Endothelial cell of umbilical vein (primary cell): ENCODE measurements around the gene P4HA3. TPM values are rescaled to one million over a fixed set of nuclear protein-coding genes. Genes with fewer than 3 reads are reported as not detected.

Experiments
- BruUV-seq: library from RNA; stranded (reverse); fragments of 400-500 nt; replicated peaks from 2 replicates; lab custom pipeline; 2021; lab: Mats Ljungman, UMichigan
- CTCF ChIA-PET: fragments of 300-600, 350-600 bp; sonication (Branson Sonifier 250); formaldehyde crosslinking; loops from one replicate; lab custom pipeline; 2021; ENCODE audit warnings: antibody characterized with exemption, inconsistent platforms; lab: Charles Lee
- POLR2A ChIA-PET: fragments of 300-600, 350-600 bp; sonication (Branson Sonifier 250); formaldehyde crosslinking; loops from one replicate; lab custom pipeline; 2021; ENCODE audit warnings: antibody characterized with exemption, inconsistent platforms; lab: Charles Lee
- DNase-seq: peaks from one replicate; pipeline ENCODE4 v3.0.0-alpha.2; 2011; ENCODE audit warnings: low read depth, low spot score
- FAIRE-seq: peaks from 2 replicates; lab custom pipeline; 2011; peaks lifted over from hg19 to GRCh38; lab: Jason Lieb, UNC
- H2AFZ ChIP-seq: 2 replicates; pipeline ENCODE4 v1.6.0; 2012; ENCODE audit warnings: low read depth, low read length, control low read depth, inconsistent platforms
- H3K27ac ChIP-seq: 2 replicates; pipeline ENCODE4 v1.5.1; 2011; ENCODE audit warnings: low read depth, mild to moderate bottlenecking, control low read depth, low read length, moderate library complexity; ENCODE audit not compliant: insufficient read depth
- H3K27me3 ChIP-seq, 2 experiments: 2 replicates each; pipeline versions ENCODE4 v1.6.0 to v1.6.1; 2011; ENCODE audit warnings: low read length in 2 of 2, mixed read lengths in 1 of 2; ENCODE audit not compliant: control insufficient read depth in 2 of 2, insufficient read depth in 2 of 2
- H3K36me3 ChIP-seq, 2 experiments: 2 replicates in 1 of 2; 3 replicates in 1 of 2; pipeline ENCODE4 v1.5.1; 2011; ENCODE audit warnings: low read length in 2 of 2, mild to moderate bottlenecking in 1 of 2, moderate library complexity in 1 of 2; ENCODE audit not compliant: control insufficient read depth in 2 of 2, insufficient read depth in 2 of 2; ENCODE audit errors: extremely low read depth in 1 of 2
- H3K4me1 ChIP-seq: 3 replicates; pipeline ENCODE4 v1.5.1; 2011; ENCODE audit warnings: mild to moderate bottlenecking, low read length; ENCODE audit not compliant: control insufficient read depth, insufficient read depth; ENCODE audit errors: extremely low read depth
- H3K4me2 ChIP-seq: 2 replicates; pipeline ENCODE4 v1.6.1; 2011; ENCODE audit warnings: low read length, control low read depth, mixed read lengths; ENCODE audit not compliant: insufficient read depth
- H3K4me3 ChIP-seq, 3 experiments: fragments of 200-600 bp in 1 of 3; sonication (generic), shearing (Covaris generic) in 1 of 3; replicated peaks in 1 of 3; 2 replicates each; pipeline ENCODE4 v1.5.1; 2011 to 2016; ENCODE audit warnings: control low read depth in 3 of 3, low read length in 3 of 3, mild to moderate bottlenecking in 2 of 3, inconsistent platforms in 1 of 3, low read depth in 1 of 3, moderate library complexity in 1 of 3; ENCODE audit not compliant: insufficient read depth in 1 of 3
- H3K79me2 ChIP-seq: 2 replicates; pipeline ENCODE4 v1.6.0; 2012; ENCODE audit warnings: low read length, inconsistent platforms; ENCODE audit not compliant: control insufficient read depth, insufficient read depth
- H3K9ac ChIP-seq: replicated peaks from 2 replicates; pipeline ENCODE3; 2011; ENCODE audit warnings: low read length, control low read depth; ENCODE audit not compliant: insufficient read depth; ENCODE audit errors: extremely low read depth
- H3K9me1 ChIP-seq: replicated peaks from 3 replicates; pipeline ENCODE4 v1.6.0; 2011; ENCODE audit warnings: mild to moderate bottlenecking, low read length; ENCODE audit not compliant: control insufficient read depth, insufficient read depth; ENCODE audit errors: extremely low read depth
- H3K9me3 ChIP-seq: replicated peaks from 2 replicates; pipeline ENCODE4 v1.5.1; 2012; ENCODE audit warnings: low read length, inconsistent platforms; ENCODE audit not compliant: control insufficient read depth, insufficient read depth
- H4K20me1 ChIP-seq: replicated peaks from 2 replicates; pipeline ENCODE3; 2011; ENCODE audit warnings: mild to moderate bottlenecking, low read length; ENCODE audit not compliant: control insufficient read depth, insufficient read depth; ENCODE audit errors: extremely low read depth
- EZH2 ChIP-seq: IDR thresholded peaks from 2 replicates; pipeline ENCODE4 v1.6.1; 2012; ENCODE audit warnings: borderline replicate concordance, low read depth, mild to moderate bottlenecking, moderate library complexity, low read length, inconsistent platforms; ENCODE audit not compliant: severe bottlenecking
- FOS ChIP-seq: IDR thresholded peaks from 2 replicates; pipeline ENCODE4 v1.6.1; 2011; ENCODE audit warnings: mild to moderate bottlenecking, low read length, moderate library complexity, borderline replicate concordance; ENCODE audit not compliant: insufficient read depth
- GATA2 ChIP-seq: IDR thresholded peaks from 2 replicates; pipeline ENCODE4 v1.7.0; 2011; ENCODE audit warnings: low read depth, mild to moderate bottlenecking, moderate library complexity, mixed read lengths, low read length; ENCODE audit not compliant: insufficient read length, insufficient read depth
- JUN ChIP-seq: IDR thresholded peaks from 2 replicates; pipeline ENCODE4 v1.6.1; 2011; ENCODE audit warnings: borderline replicate concordance, low read depth; ENCODE audit not compliant: insufficient read length, insufficient read depth
- MYC ChIP-seq: IDR thresholded peaks from one replicate; pipeline ENCODE4 v1.6.1; 2011; ENCODE audit warnings: mild to moderate bottlenecking, low read depth, low read length
- POLR2A ChIP-seq: IDR thresholded peaks from 2 replicates; pipeline ENCODE4 v1.6.1; 2012; ENCODE audit warnings: low read depth, mild to moderate bottlenecking, control low read depth, low read length
- POLR2AphosphoS5 ChIP-seq: IDR thresholded peaks from 2 replicates; pipeline ENCODE4 v1.6.1; 2012; ENCODE audit warnings: low read depth, mild to moderate bottlenecking, control low read depth, low read length, moderate library complexity; ENCODE audit not compliant: insufficient read depth
- dilution Hi-C: fragments of 300-500 bp; cut with MboI; formaldehyde crosslinking; loops from one replicate; pipeline ENCODE4 v1.15.0; 2019; ENCODE audit warnings: low sequenced_read_pairs; ENCODE audit not compliant: extremely low pct_ligation_motif_present
- intact Hi-C: fragments of 100-400 bp; cut with micrococcal nuclease; formaldehyde crosslinking; loops from one replicate; pipeline ENCODE4 v1.10.0; 2022
- polyA plus RNA-seq, 4 experiments: library from polyadenylated mRNA; depleted of rRNA in 3 of 4; stranded (reverse) in 3 of 4; unstranded in 1 of 4; fragments of >200 nt; gene quantifications; 2 replicates each; pipeline versions ENCODE4 v1.2.1 to v1.2.3, GENCODE V29; 2011 to 2012; ENCODE audit warnings: missing spikeins in 1 of 4
- total RNA-seq: library from RNA; stranded (reverse); gene quantifications from 2 replicates; pipeline ENCODE4 v1.2.3, GENCODE V29; 2021
- TF ChIP-seq, protein P1 (sequence below): IDR thresholded peaks from 2 replicates; pipeline ENCODE4 v1.6.1; 2011; ENCODE audit not compliant: insufficient read depth, insufficient read length
- TF ChIP-seq, protein P2 (sequence below), 2 donors: IDR thresholded peaks; 1 replicate in 1 of 2; 2 replicates in 1 of 2; pipeline ENCODE4 v1.5.1; 2011; ENCODE audit warnings: low read length in 2 of 2, mild to moderate bottlenecking in 2 of 2, moderate library complexity in 2 of 2, control low read depth in 1 of 2, inconsistent platforms in 1 of 2, low read depth in 1 of 2; ENCODE audit not compliant: insufficient read depth in 1 of 2; ENCODE audit errors: extremely low read depth in 1 of 2

P4HA3 gene
- total and polyA plus RNA-seq, 2 donors (not counting 3 experiments of a cell fraction or from before 2014, with no cell fraction given) = 26.9 to 40.0 TPM

DNA sequence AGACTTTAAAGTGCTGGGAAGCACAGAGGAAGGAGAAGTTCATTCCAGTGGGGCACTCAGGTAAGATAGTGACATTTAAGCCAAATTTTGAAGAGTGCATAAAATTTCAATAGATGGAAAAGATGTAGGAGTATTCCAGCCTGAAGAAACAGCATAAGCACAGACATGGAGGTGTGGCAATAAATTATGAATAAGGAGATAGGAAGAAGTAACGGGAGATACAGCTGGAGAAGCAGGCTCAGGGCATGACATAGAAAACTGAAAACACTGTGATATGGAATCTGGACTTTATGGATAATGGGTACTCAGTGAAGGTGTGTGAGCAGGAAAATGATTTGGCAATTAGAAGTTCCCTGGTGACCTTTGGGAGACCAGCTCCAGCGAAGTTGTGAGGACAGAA lies 33.3 kb downstream of the P4HA3 start:
- no TSS peak for BruUV-seq
- no peak overlapping the region for H3K9ac ChIP-seq
- no peak overlapping the region for H3K4me3 ChIP-seq
- dilution Hi-C loops = no loop called here
- no peaks in the 10 kb centered on the region for H3K9me1 ChIP-seq
- no peaks in the 10 kb centered on the region for H3K9me3 ChIP-seq
- H3K27me3 ChIP-seq = no peaks in the 10 kb centered on the region
- H3K4me2 ChIP-seq = no peak overlapping the region
- TF ChIP-seq, protein P1, sequence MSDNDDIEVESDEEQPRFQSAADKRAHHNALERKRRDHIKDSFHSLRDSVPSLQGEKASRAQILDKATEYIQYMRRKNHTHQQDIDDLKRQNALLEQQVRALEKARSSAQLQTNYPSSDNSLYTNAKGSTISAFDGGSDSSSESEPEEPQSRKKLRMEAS = no peak
- TF ChIP-seq MYC (no peak), JUN (no peak), EZH2 (no peak), POLR2AphosphoS5 (no peak), POLR2A (no peak), FOS (no peak), GATA2 (no peak)
- TF ChIP-seq, protein P2, sequence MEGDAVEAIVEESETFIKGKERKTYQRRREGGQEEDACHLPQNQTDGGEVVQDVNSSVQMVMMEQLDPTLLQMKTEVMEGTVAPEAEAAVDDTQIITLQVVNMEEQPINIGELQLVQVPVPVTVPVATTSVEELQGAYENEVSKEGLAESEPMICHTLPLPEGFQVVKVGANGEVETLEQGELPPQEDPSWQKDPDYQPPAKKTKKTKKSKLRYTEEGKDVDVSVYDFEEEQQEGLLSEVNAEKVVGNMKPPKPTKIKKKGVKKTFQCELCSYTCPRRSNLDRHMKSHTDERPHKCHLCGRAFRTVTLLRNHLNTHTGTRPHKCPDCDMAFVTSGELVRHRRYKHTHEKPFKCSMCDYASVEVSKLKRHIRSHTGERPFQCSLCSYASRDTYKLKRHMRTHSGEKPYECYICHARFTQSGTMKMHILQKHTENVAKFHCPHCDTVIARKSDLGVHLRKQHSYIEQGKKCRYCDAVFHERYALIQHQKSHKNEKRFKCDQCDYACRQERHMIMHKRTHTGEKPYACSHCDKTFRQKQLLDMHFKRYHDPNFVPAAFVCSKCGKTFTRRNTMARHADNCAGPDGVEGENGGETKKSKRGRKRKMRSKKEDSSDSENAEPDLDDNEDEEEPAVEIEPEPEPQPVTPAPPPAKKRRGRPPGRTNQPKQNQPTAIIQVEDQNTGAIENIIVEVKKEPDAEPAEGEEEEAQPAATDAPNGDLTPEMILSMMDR (IDR thresholded peaks at IDR 0.05; ENCODE audit: extremely low read depth in 1 of 2, insufficient read depth in 1 of 2, low read depth in 1 of 2, low read length in 2 of 2) = no peak
- POLR2A ChIA-PET = no interaction called here
- H3K36me3 ChIP-seq = peaks cover 0 to 3% of the 10 kb centered on the region in 2 experiments
- no peak overlapping the region for H3K27ac ChIP-seq
- intact Hi-C loops = no loop called here
- FAIRE-seq (no peak), DNase-seq (no peak)
- no peaks in the 10 kb centered on the region for H4K20me1 ChIP-seq
- H3K4me1 ChIP-seq = no peaks in the 10 kb centered on the region
- H2AFZ ChIP-seq = no peak overlapping the region
- no peaks in the 10 kb centered on the region for H3K79me2 ChIP-seq
- CTCF ChIA-PET = interaction anchor here (1.0 to 1.8 kb wide), 5 partner anchors 17 to 172 kb away, joined by 4 to 9 read pairs (median 5); no protein-coding TSS in a partner anchor
